Measurements from ENCODE around the gene SPON1.

DNA sequence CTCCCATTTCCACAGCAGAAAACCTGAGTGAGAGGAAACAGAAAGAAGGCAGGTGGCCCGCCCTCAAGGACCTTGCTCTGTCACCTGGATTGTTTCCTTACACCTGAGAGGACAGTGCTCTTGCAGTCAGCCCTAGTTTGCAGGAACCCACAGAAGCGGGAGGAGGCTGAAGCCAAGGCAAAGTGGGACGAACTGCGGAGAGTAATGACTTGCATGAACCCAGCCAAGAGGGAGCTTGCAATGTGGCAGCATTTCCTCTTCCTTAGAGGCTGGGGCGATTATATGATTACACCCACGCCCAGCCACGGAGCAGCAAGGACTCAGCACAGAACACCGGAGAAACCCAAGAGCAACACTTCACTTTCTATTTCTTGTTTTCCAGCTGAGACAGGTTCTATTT is 102.6 kb downstream of the SPON1 start:
- TF ChIP-seq, protein P1, sequence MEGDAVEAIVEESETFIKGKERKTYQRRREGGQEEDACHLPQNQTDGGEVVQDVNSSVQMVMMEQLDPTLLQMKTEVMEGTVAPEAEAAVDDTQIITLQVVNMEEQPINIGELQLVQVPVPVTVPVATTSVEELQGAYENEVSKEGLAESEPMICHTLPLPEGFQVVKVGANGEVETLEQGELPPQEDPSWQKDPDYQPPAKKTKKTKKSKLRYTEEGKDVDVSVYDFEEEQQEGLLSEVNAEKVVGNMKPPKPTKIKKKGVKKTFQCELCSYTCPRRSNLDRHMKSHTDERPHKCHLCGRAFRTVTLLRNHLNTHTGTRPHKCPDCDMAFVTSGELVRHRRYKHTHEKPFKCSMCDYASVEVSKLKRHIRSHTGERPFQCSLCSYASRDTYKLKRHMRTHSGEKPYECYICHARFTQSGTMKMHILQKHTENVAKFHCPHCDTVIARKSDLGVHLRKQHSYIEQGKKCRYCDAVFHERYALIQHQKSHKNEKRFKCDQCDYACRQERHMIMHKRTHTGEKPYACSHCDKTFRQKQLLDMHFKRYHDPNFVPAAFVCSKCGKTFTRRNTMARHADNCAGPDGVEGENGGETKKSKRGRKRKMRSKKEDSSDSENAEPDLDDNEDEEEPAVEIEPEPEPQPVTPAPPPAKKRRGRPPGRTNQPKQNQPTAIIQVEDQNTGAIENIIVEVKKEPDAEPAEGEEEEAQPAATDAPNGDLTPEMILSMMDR (conservative IDR thresholded peaks at IDR 0.05; ENCODE audit: low read depth, low read length) = no peak
- no peak for TF ChIP-seq EZH2 (IDR thresholded peaks at IDR 0.05; ENCODE audit: low read length, unreplicated experiment)
